Measurements from ENCODE around the gene ZNF146. TPM values are rescaled to one million over a fixed set of nuclear protein-coding genes. Genes with fewer than 3 reads are reported as not detected.
"Not testable (repeated sequence)": the region's sequence is repeated elsewhere in the genome, so short reads cannot be mapped to it uniquely, and the experiment has no call there.

The ZNF146 gene
- total and polyA plus RNA-seq, 4 donors, result 13.6 to 101 (median 35.8) TPM

GRCh38 chr19:36182612-36183244 lies 32.2 kb upstream of the ZNF146 start:
- no peak for TF ChIP-seq CTCF (IDR thresholded peaks at IDR 0.05; ENCODE audit: control extremely low read depth, extremely low read depth)
- WGBS, 2 donors, result 83 to 92% methylated on average over 17 of the region's 17 CpGs
- Histone ChIP-seq H3K27me3 (ENCODE audit: control insufficient read depth in 3 of 3, insufficient read depth in 3 of 3, low read length in 2 of 3) (no peaks in the 10 kb centered on the region), H3K9ac (ENCODE audit: insufficient read depth in 1 of 2, low read length in 2 of 2) (no peak overlapping the region), H3K9me3 (ENCODE audit: control insufficient read depth in 4 of 4, insufficient read depth in 3 of 4, low read length in 3 of 4) (no peaks in the 10 kb centered on the region), H3K27ac (ENCODE audit: low read depth in 1 of 2, low read length in 1 of 2) (no peak overlapping the region), H3K36me3 (ENCODE audit: control insufficient read depth in 4 of 4, insufficient read depth in 4 of 4, low read length in 4 of 4) (peaks cover 0 to 9% (median 5%) of the 10 kb centered on the region in 4 donors), H3K4me1 (ENCODE audit: control insufficient read depth in 5 of 5, insufficient read depth in 5 of 5, low read length in 5 of 5) (no peaks in the 10 kb centered on the region), H3K4me3 (no peak overlapping the region)
- ATAC-seq (ENCODE audit: insufficient read depth, low FRiP score), result no peak
- peak; percentile 9 to 39 (median 22) for DNase-seq

GRCh38 chr19:36183245-36183628 lies 31.7 kb upstream of the ZNF146 start:
- ATAC-seq (ENCODE audit: insufficient read depth, low FRiP score) (no peak), DNase-seq (peak in 1 of 3 donors; percentile 4)
- Histone ChIP-seq H3K36me3 (ENCODE audit: control insufficient read depth in 4 of 4, insufficient read depth in 4 of 4, low read length in 4 of 4) (peaks cover 0 to 9% (median 5%) of the 10 kb centered on the region in 4 donors), H3K9ac (ENCODE audit: insufficient read depth in 1 of 2, low read length in 2 of 2) (no peak overlapping the region), H3K4me1 (ENCODE audit: control insufficient read depth in 5 of 5, insufficient read depth in 5 of 5, low read length in 5 of 5) (no peaks in the 10 kb centered on the region), H3K4me3 (no peak overlapping the region), H3K27me3 (ENCODE audit: control insufficient read depth in 3 of 3, insufficient read depth in 3 of 3, low read length in 2 of 3) (no peaks in the 10 kb centered on the region), H3K9me3 (ENCODE audit: control insufficient read depth in 4 of 4, insufficient read depth in 3 of 4, low read length in 3 of 4) (no peaks in the 10 kb centered on the region), H3K27ac (ENCODE audit: low read depth in 1 of 2, low read length in 1 of 2) (no peak overlapping the region)
- no peak for TF ChIP-seq CTCF (IDR thresholded peaks at IDR 0.05; ENCODE audit: control extremely low read depth, extremely low read depth)
- WGBS, 2 donors, result 82 to 91% methylated on average over 10 of the region's 10 CpGs

- not testable (repeated sequence) for H3K9ac ChIP-seq (ENCODE audit: insufficient read depth in 1 of 2, low read length in 2 of 2); H3K27ac ChIP-seq (ENCODE audit: low read depth in 1 of 2, low read length in 1 of 2); ATAC-seq (ENCODE audit: insufficient read depth, low FRiP score); H3K36me3 ChIP-seq (ENCODE audit: control insufficient read depth in 4 of 4, insufficient read depth in 4 of 4, low read length in 4 of 4); DNase-seq; H3K4me1 ChIP-seq (ENCODE audit: control insufficient read depth in 5 of 5, insufficient read depth in 5 of 5, low read length in 5 of 5); H3K9me3 ChIP-seq (ENCODE audit: control insufficient read depth in 4 of 4, insufficient read depth in 3 of 4, low read length in 3 of 4); H3K4me3 ChIP-seq; H3K27me3 ChIP-seq (ENCODE audit: control insufficient read depth in 3 of 3, insufficient read depth in 3 of 3, low read length in 2 of 3)
- 95 to 97% methylated on average over 5 of the region's 5 CpGs for WGBS, 2 donors
Observed at GRCh38 chr19:36186722-36187121, 28.2 kb upstream of the ZNF146 start.

- 91 to 95% methylated on average over 2 of the region's 2 CpGs for WGBS, 2 donors
- no peak overlapping the region for H3K9ac ChIP-seq (ENCODE audit: insufficient read depth in 1 of 2, low read length in 2 of 2)
- H3K4me3 ChIP-seq, result no peak overlapping the region
- H3K9me3 ChIP-seq (ENCODE audit: control insufficient read depth in 4 of 4, insufficient read depth in 3 of 4, low read length in 3 of 4), result no peaks in the 10 kb centered on the region
- DNase-seq, result no peak
- no peak overlapping the region for H3K27ac ChIP-seq (ENCODE audit: low read depth in 1 of 2, low read length in 1 of 2)
- H3K4me1 ChIP-seq (ENCODE audit: control insufficient read depth in 5 of 5, insufficient read depth in 5 of 5, low read length in 5 of 5), result no peaks in the 10 kb centered on the region
- H3K36me3 ChIP-seq (ENCODE audit: control insufficient read depth in 4 of 4, insufficient read depth in 4 of 4, low read length in 4 of 4), result peaks cover 0 to 15% (median 10%) of the 10 kb centered on the region in 4 donors
- ATAC-seq (ENCODE audit: insufficient read depth, low FRiP score), result no peak
- H3K27me3 ChIP-seq (ENCODE audit: control insufficient read depth in 3 of 3, insufficient read depth in 3 of 3, low read length in 2 of 3), result no peaks in the 10 kb centered on the region
- no peak for TF ChIP-seq CTCF (IDR thresholded peaks at IDR 0.05; ENCODE audit: control extremely low read depth, extremely low read depth)
Observed at GRCh38 chr19:36196249-36196648, 18.7 kb upstream of the ZNF146 start.

All from lung (tissue), 12 donors.